Nephron progenitor cell (in vitro differentiated cells): ENCODE results near the gene MIDN.
A peak's percentile ranks its signal among the peaks of the same experiment; 100 is the strongest.

Experiments
- DNase-seq: peaks from one replicate; pipeline ENCODE4 v3.0.0; 2021
- H3K27ac Mint-ChIP-seq: 2 replicates; pipeline ENCODE4 v1.8.0; 2021; ENCODE audit warnings: mild to moderate bottlenecking, moderate library complexity, mixed read lengths
- H3K27me3 Mint-ChIP-seq: 2 replicates; pipeline ENCODE4 v1.8.0; 2021; ENCODE audit warnings: mild to moderate bottlenecking, low read depth, mixed read lengths; ENCODE audit not compliant: poor library complexity
- H3K36me3 Mint-ChIP-seq: 2 replicates; pipeline ENCODE4 v1.8.0; 2021; ENCODE audit warnings: low read depth, mixed read lengths
- H3K4me1 Mint-ChIP-seq: 2 replicates; pipeline ENCODE4 v1.8.0; 2021; ENCODE audit warnings: mixed read lengths
- H3K4me3 Mint-ChIP-seq: 2 replicates; pipeline ENCODE4 v1.8.0; 2021; ENCODE audit warnings: mild to moderate bottlenecking, moderate library complexity, mixed read lengths
- H3K9me3 Mint-ChIP-seq: 2 replicates; pipeline ENCODE4 v1.8.0; 2021; ENCODE audit warnings: mild to moderate bottlenecking, moderate library complexity, mixed read lengths
- TF ChIP-seq, protein P1 (sequence below): fragments of 200-600 bp; sonication (generic); IDR thresholded peaks from 2 replicates; pipeline ENCODE4 v1.5.0; 2021; ENCODE audit warnings: antibody characterized with exemption

Gene MIDN

DNA sequence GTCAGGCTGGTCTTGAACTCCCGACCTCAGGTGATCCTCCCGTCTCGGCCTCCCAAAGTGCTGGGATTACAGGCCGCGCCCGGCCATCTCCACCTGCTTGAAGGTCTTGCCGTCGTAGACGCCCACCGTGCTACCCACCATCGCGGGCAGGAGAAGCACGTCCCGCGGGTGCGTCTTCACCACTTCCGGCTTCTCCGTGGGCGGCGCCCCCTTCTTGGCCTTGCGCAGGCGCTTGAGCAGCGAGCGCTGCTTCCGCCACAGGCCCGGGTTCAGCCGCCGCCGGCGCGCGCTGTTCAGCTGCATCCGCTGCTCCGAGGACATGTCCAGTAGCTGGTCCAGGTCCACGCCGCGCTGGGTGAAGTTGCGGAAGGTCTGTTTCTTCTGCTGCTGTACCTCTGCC is 58.9 kb downstream of the MIDN start:
- H3K27me3 Mint-ChIP-seq = peaks cover 3% of the 10 kb centered on the region
- H3K36me3 Mint-ChIP-seq = no peaks in the 10 kb centered on the region
- no peak for DNase-seq
- H3K27ac Mint-ChIP-seq = no peak overlapping the region
- TF ChIP-seq, protein P1, sequence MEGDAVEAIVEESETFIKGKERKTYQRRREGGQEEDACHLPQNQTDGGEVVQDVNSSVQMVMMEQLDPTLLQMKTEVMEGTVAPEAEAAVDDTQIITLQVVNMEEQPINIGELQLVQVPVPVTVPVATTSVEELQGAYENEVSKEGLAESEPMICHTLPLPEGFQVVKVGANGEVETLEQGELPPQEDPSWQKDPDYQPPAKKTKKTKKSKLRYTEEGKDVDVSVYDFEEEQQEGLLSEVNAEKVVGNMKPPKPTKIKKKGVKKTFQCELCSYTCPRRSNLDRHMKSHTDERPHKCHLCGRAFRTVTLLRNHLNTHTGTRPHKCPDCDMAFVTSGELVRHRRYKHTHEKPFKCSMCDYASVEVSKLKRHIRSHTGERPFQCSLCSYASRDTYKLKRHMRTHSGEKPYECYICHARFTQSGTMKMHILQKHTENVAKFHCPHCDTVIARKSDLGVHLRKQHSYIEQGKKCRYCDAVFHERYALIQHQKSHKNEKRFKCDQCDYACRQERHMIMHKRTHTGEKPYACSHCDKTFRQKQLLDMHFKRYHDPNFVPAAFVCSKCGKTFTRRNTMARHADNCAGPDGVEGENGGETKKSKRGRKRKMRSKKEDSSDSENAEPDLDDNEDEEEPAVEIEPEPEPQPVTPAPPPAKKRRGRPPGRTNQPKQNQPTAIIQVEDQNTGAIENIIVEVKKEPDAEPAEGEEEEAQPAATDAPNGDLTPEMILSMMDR = no peak
- H3K4me1 Mint-ChIP-seq = peaks cover 8% of the 10 kb centered on the region
- H3K9me3 Mint-ChIP-seq = no peaks in the 10 kb centered on the region
- no peak overlapping the region for H3K4me3 Mint-ChIP-seq

DNA sequence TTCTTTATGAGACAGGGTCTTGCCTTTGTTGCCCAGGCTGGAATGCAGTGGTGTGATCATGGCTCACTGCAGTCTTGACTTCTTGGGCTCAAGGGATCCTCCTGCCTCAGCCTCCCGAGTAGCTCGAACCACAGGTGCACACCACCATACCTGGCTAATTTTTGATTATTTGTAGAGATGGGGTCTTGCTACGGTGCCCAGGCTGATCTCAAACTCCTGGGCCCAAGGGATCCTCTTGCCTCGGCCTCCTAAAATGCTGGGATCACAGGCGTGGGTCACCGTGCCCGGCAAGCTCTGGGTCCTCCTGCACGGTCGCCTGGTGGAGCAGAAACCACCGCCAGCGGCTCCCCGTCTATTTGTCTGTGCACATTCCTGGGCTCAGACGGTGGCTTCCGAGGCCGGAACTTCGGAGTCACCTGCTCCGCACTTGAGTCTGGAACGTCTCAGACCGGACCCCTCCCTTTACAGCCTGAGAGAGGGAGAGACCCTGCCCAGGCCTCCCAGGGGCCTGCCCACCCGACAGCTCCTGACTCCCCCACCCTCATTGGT is 59.4 kb downstream of the MIDN start:
- Mint-ChIP-seq H3K36me3 (no peaks in the 10 kb centered on the region), H3K9me3 (no peaks in the 10 kb centered on the region), H3K4me1 (peaks cover 7% of the 10 kb centered on the region), H3K4me3 (no peak overlapping the region), H3K27ac (no peak overlapping the region), H3K27me3 (peaks cover 3% of the 10 kb centered on the region)
- DNase-seq = no peak
- TF ChIP-seq, protein P1 = no peak

DNA sequence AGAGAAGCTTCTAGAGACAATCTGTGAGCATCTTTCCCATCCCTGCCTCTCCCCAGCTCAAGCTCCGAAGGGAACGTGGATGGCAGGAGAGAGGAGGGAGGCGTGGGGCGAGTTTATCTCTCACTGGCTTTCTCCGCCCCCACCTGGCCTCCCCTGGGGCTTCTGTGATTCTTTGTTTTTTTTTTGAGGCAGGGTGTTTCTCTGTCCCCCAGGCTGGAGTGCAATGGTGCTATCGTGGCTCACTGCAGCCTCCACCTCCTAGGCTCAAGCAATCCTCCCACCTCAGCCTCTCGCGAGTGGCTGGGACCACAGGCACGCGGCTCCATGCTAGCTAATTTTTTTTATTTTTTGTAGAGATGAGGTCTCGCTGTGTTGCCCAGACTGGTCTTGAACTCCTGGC is 60.3 kb downstream of the MIDN start:
- DNase-seq = no peak
- no peak overlapping the region for H3K4me3 Mint-ChIP-seq
- H3K4me1 Mint-ChIP-seq = peaks cover 3% of the 10 kb centered on the region
- TF ChIP-seq, protein P1 = no peak
- peaks cover 6% of the 10 kb centered on the region for H3K27me3 Mint-ChIP-seq
- H3K36me3 Mint-ChIP-seq = no peaks in the 10 kb centered on the region
- no peaks in the 10 kb centered on the region for H3K9me3 Mint-ChIP-seq
- peak overlapping the region; percentile 69 for H3K27ac Mint-ChIP-seq
